ENCODE data around the gene MOXD1. TPM values are rescaled to one million over a fixed set of nuclear protein-coding genes. Genes with fewer than 3 reads are reported as not detected.

The MOXD1 gene
- total and polyA plus RNA-seq, 2 of the 8 experiments (the other 6 are each of a cell fraction or from before 2014, with no cell fraction given): 1.6 to 3.5 TPM

DNA sequence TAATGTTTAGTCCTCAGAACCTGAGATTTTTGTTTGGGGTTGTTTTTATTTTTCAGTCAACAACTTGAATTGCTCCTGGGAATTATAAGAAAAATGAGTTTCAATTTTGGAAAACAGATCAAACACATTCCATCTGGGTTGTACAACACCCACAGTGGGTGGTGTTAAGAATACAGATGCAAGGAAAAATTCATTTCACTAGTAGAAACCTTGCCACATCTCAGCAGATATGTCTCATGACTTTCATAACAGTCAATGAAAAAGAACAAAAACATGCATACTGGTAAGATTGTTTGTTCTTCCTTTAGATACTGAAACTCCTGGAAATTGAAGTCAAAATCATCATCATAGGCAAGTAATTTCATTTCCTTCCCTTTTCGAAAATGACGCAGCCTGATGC lies 78.9 kb downstream of the MOXD1 start (continued):
- no peak for TF ChIP-seq PHF8 (conservative IDR thresholded peaks at IDR 0.05; ENCODE audit: low read depth, low read length)
- no peak for TF ChIP-seq TEAD4 (IDR thresholded peaks at IDR 0.05; ENCODE audit: low read depth, low read length)
- TF ChIP-seq EZH2 (IDR thresholded peaks at IDR 0.05; ENCODE audit: low read depth, low read length, severe bottlenecking): no peak
- TF ChIP-seq POLR2AphosphoS5 (IDR thresholded peaks at IDR 0.05; ENCODE audit: low read depth, low read length): no peak
- no peak for TF ChIP-seq SIRT6 (IDR thresholded peaks at IDR 0.05; ENCODE audit: low read length)
